Sigmoid colon (tissue), 4 donors: ENCODE measurements around the gene VWA5B1.

Experiments
- EP300 ChIP-seq, 4 donors: sonication (generic); formaldehyde crosslinking; IDR thresholded peaks; one replicate each; pipeline ENCODE4 v1.6.1; 2017; ENCODE audit warnings: antibody characterized with exemption in 4 of 4
- POLR2A ChIP-seq, 2 donors: fragments of 450-650 bp; IDR thresholded peaks; one replicate each; pipeline ENCODE4 v1.6.1; 2016; ENCODE audit warnings: antibody characterized with exemption in 2 of 2, mild to moderate bottlenecking in 2 of 2, moderate library complexity in 2 of 2
- POLR2AphosphoS5 ChIP-seq, 4 donors: sonication (generic); formaldehyde crosslinking; IDR thresholded peaks; one replicate each; pipeline ENCODE4 v1.6.1; 2017; ENCODE audit warnings: antibody characterized with exemption in 4 of 4
- TF ChIP-seq, protein P1 (sequence below), 4 experiments: fragments of 450-650 bp in 3 of 4; fragments of 200-600 bp in 1 of 4; IDR thresholded peaks; one replicate each; pipeline ENCODE4 v1.5.1; 2016 to 2019; ENCODE audit warnings: antibody characterized with exemption in 4 of 4, mild to moderate bottlenecking in 3 of 4, moderate library complexity in 2 of 4

DNA sequence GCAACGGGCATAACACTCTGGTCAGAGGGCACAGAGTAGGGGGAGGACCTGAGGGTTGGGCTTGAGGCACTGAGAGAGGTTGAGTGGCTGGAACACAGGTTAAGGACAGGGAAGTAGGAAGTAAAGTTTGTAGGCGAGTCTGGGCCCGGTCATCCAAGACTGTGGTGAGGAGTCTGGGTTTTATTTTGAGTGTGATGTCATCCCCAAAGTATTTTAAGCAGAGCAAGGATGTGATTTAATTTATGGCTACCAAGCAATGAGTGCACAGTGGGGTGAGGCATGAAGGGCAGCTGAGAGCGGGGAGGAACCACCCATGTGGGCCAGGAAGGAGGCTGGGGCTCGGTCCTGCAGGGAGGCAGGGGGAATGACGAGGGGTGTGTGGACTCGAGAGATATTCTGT lies 11.2 kb upstream of the VWA5B1 start:
- TF ChIP-seq POLR2AphosphoS5 (IDR thresholded peaks at IDR 0.05) = no peak
- TF ChIP-seq, protein P1, sequence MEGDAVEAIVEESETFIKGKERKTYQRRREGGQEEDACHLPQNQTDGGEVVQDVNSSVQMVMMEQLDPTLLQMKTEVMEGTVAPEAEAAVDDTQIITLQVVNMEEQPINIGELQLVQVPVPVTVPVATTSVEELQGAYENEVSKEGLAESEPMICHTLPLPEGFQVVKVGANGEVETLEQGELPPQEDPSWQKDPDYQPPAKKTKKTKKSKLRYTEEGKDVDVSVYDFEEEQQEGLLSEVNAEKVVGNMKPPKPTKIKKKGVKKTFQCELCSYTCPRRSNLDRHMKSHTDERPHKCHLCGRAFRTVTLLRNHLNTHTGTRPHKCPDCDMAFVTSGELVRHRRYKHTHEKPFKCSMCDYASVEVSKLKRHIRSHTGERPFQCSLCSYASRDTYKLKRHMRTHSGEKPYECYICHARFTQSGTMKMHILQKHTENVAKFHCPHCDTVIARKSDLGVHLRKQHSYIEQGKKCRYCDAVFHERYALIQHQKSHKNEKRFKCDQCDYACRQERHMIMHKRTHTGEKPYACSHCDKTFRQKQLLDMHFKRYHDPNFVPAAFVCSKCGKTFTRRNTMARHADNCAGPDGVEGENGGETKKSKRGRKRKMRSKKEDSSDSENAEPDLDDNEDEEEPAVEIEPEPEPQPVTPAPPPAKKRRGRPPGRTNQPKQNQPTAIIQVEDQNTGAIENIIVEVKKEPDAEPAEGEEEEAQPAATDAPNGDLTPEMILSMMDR (IDR thresholded peaks at IDR 0.05) = no peak
- no peak for TF ChIP-seq POLR2A (IDR thresholded peaks at IDR 0.05)
- no peak for TF ChIP-seq EP300 (IDR thresholded peaks at IDR 0.05)
